K562 (cell line): Measurements from ENCODE around the gene RAB21. TPM values are rescaled to one million over a fixed set of nuclear protein-coding genes. Genes with fewer than 3 reads are reported as not detected.
A peak's percentile ranks its signal among the peaks of the same experiment; 100 is the strongest.

ENCODE experiments used
- ATAC-seq: fragments of 200-7000 bp; cut with Tn5 transposase; 3 replicates; pipeline ENCODE4 v1.9.1; 2020; ENCODE audit warnings: moderate library complexity
- BruUV-seq: library from RNA; stranded (reverse); fragments of 400-500 nt; replicated peaks from 2 replicates; lab custom pipeline; 2021; lab: Mats Ljungman, UMichigan
- CTCF ChIA-PET: fragments of 300-600 bp; formaldehyde crosslinking; extraction: SDS; loops from one replicate; lab custom pipeline; 2021; ENCODE audit warnings: low intra/inter-chr PET ratio; lab: Yijun Ruan, JAX
- POLR2A ChIA-PET: fragments of 300-600, 350-650 bp; sonication (Branson Sonifier 250); formaldehyde crosslinking; extraction: SDS; loops from one replicate; lab custom pipeline; 2021; ENCODE audit warnings: antibody characterized with exemption, inconsistent platforms; lab: Yijun Ruan, JAX
- DNase-seq, 4 experiments: peaks; one replicate each; pipeline versions ENCODE4 v3.0.0 to v3.0.0-alpha.2; 2011 to 2018; ENCODE audit warnings: low spot score in 3 of 4, mixed read lengths in 3 of 4; ENCODE audit errors: extremely low read depth in 1 of 4
- FAIRE-seq: peaks from 2 replicates; lab custom pipeline; 2011; peaks lifted over from hg19 to GRCh38; lab: Jason Lieb, UNC
- H2AFZ ChIP-seq: 2 replicates; pipeline ENCODE4 v1.6.0; 2011; ENCODE audit warnings: low read depth, low read length, control low read depth, inconsistent platforms
- H3K27ac ChIP-seq: fragments of 200-600 bp; 3 replicates; pipeline ENCODE4 v1.8.0; 2011; ENCODE audit warnings: low read depth, mild to moderate bottlenecking, control low read depth, inconsistent platforms, low read length, moderate library complexity, mixed read lengths; ENCODE audit errors: extremely low read depth
- H3K27me3 ChIP-seq, 2 experiments: fragments of 300-600 bp in 1 of 2; 2 replicates in 1 of 2; 3 replicates in 1 of 2; pipeline versions ENCODE4 v1.6.0 to v1.8.0; 2011; ENCODE audit warnings: inconsistent platforms in 2 of 2, low read length in 2 of 2, mild to moderate bottlenecking in 1 of 2, mixed read lengths in 1 of 2, moderate library complexity in 1 of 2; ENCODE audit not compliant: control insufficient read depth in 2 of 2, insufficient read depth in 2 of 2
- H3K36me3 ChIP-seq: fragments of 300-600 bp; 3 replicates; pipeline ENCODE4 v1.8.0; 2011; ENCODE audit warnings: mild to moderate bottlenecking, low read length, inconsistent platforms; ENCODE audit not compliant: control insufficient read depth, insufficient read depth
- H3K4me1 ChIP-seq, 2 experiments: fragments of 200-600 bp in 1 of 2; replicated peaks in 1 of 2; 2 replicates in 1 of 2; 3 replicates in 1 of 2; pipeline versions ENCODE4 v1.5.1 to v1.8.0; 2011; ENCODE audit warnings: inconsistent platforms in 2 of 2, low read length in 2 of 2, mild to moderate bottlenecking in 1 of 2, mixed read lengths in 1 of 2, moderate library complexity in 1 of 2; ENCODE audit not compliant: control insufficient read depth in 2 of 2, insufficient read depth in 2 of 2
- H3K4me2 ChIP-seq: 2 replicates; pipeline ENCODE4 v1.6.1; 2011; ENCODE audit warnings: low read length, control low read depth, inconsistent platforms, mixed read lengths; ENCODE audit not compliant: insufficient read depth
- H3K4me3 ChIP-seq: fragments of 200-600 bp; sonication (generic), shearing (Covaris generic); 2 replicates; pipeline ENCODE4 v1.5.1; 2016; ENCODE audit warnings: control low read depth, inconsistent platforms
- H3K79me2 ChIP-seq: fragments of 200-600 bp; 3 replicates; pipeline ENCODE4 v1.8.0; 2011; ENCODE audit warnings: low read length, inconsistent platforms; ENCODE audit not compliant: control insufficient read depth, insufficient read depth
- H3K9ac ChIP-seq, 2 experiments: 2 replicates each; pipeline versions ENCODE4 v1.6.0 to v1.6.1; 2011; ENCODE audit warnings: low read depth in 2 of 2, low read length in 2 of 2, control low read depth in 1 of 2, inconsistent platforms in 1 of 2, mild to moderate bottlenecking in 1 of 2, mixed read lengths in 1 of 2; ENCODE audit not compliant: insufficient read depth in 1 of 2
- H3K9me1 ChIP-seq: one replicate; pipeline ENCODE4 v1.6.0; 2011; ENCODE audit warnings: inconsistent platforms, mild to moderate bottlenecking, low read length, moderate library complexity; ENCODE audit not compliant: control insufficient read depth, insufficient read depth
- H3K9me3 ChIP-seq: replicated peaks from 2 replicates; pipeline ENCODE4 v1.5.1; 2011; ENCODE audit warnings: low read depth, low read length, inconsistent platforms; ENCODE audit not compliant: control insufficient read depth, insufficient read depth
- H4K20me1 ChIP-seq: replicated peaks from 2 replicates; pipeline ENCODE4 v1.6.1; 2011; ENCODE audit warnings: low read length, inconsistent platforms, mixed read lengths; ENCODE audit not compliant: control insufficient read depth, insufficient read depth
- CEBPG ChIP-seq, 3 experiments: fragments of 200-800 bp in 1 of 3; sonication (Bioruptor generic) in 1 of 3; sonication (generic) in 1 of 3; formaldehyde crosslinking in 1 of 3; IDR thresholded peaks in 2 of 3; conservative IDR thresholded peaks in 1 of 3; 2 replicates each; pipeline versions ENCODE4 v1.6.1 to v1.8.0; 2016 to 2022; ENCODE audit warnings: missing compliant biosample characterization in 2 of 3, missing genetic modification characterization in 2 of 3, mild to moderate bottlenecking in 1 of 3, missing genetic modification reagents in 1 of 3
- CHD7 ChIP-seq: fragments of 200-600 bp; sonication (generic); IDR thresholded peaks from one replicate; pipeline ENCODE4 v1.6.1; 2012; ENCODE audit warnings: mild to moderate bottlenecking, low read depth, low read length, inconsistent platforms
- EHMT2 ChIP-seq: fragments of 450-650 bp; IDR thresholded peaks from 2 replicates; pipeline ENCODE4 v1.6.1; 2018; ENCODE audit warnings: antibody characterized with exemption
- KLF10 ChIP-seq: fragments of 250-450 bp; sonication (Bioruptor Pico); IDR thresholded peaks from 2 replicates; pipeline ENCODE4 v1.6.1; 2021; ENCODE audit warnings: matching md5 sums
- MAFG ChIP-seq: fragments of 450-650 bp; conservative IDR thresholded peaks from 2 replicates; pipeline ENCODE4 v1.6.1; 2016; ENCODE audit warnings: missing genetic modification characterization, missing compliant biosample characterization
- ZEB2 ChIP-seq: fragments of 450-650 bp; IDR thresholded peaks from 2 replicates; pipeline ENCODE4 v1.6.1; 2016
- ZNF140 ChIP-seq: fragments of 250-450 bp; sonication (Bioruptor Pico); IDR thresholded peaks from 2 replicates; pipeline ENCODE4 v1.8.0; 2021; ENCODE audit warnings: moderate library complexity, mild to moderate bottlenecking, inconsistent platforms
- ZNF583 ChIP-seq: fragments of 250-450 bp; sonication (Bioruptor Pico); IDR thresholded peaks from 2 replicates; pipeline ENCODE4 v1.4.0; 2020
- WGBS: fragments of 100-300 bp; shearing (Covaris generic); methylation state at CpG from one replicate; pipeline ENCODE4 v1.1.6; 2016; ENCODE audit warnings: low coverage, mixed read lengths; ENCODE audit not compliant: insufficient coverage; ENCODE audit errors: missing lambda C conversion rate; 5-methylcytosine and 5-hydroxymethylcytosine counted together
- in situ Hi-C: fragments of 300-500 bp; cut with MboI; formaldehyde crosslinking; loops from 4 replicates; pipeline ENCODE4 v1.15.0; 2018; ENCODE audit warnings: inconsistent platforms, mixed read lengths
- intact Hi-C: fragments of 100-400 bp; cut with micrococcal nuclease; formaldehyde crosslinking; loops from 2 replicates; pipeline ENCODE4 v1.14.2; 2022
- polyA plus RNA-seq, 8 experiments: library from polyadenylated mRNA; depleted of rRNA in 4 of 8; stranded (reverse) in 5 of 8; unstranded in 3 of 8; fragments of >200 nt; fragmentation: Nextera tagmentation in 2 of 8; fragmentation: Illumina TruSeq in 1 of 8; extraction: Ambion mirVana in 2 of 8; extraction: Trizol in 1 of 8; gene quantifications; 2 replicates each; pipeline versions ENCODE4 v1.2.1 to v1.2.3, GENCODE V29; 2011 to 2014; ENCODE audit warnings: inconsistent platforms in 1 of 8, missing spikeins in 1 of 8
- total RNA-seq, 7 experiments: library from RNA; depleted of rRNA in 6 of 7; stranded (reverse); fragments of >200 nt in 6 of 7; fragmentation: Illumina TruSeq in 2 of 7; extraction: Trizol in 2 of 7; gene quantifications; 2 replicates each; pipeline versions ENCODE4 v1.2.1 to v1.2.3, GENCODE V29; 2011 to 2021; ENCODE audit warnings: low replicate concordance in 1 of 7
- TF ChIP-seq, protein P1 (sequence below): fragments of 450-650 bp; formaldehyde crosslinking; IDR thresholded peaks from 2 replicates; pipeline ENCODE4 v1.4.0; 2020; ENCODE audit warnings: mild to moderate bottlenecking, moderate library complexity

RAB21 gene
- total and polyA plus RNA-seq, 9 of the 15 experiments (the other 6 are each of a cell fraction or from before 2014, with no cell fraction given): 5.3 to 45.6 (median 19.6) TPM

DNA sequence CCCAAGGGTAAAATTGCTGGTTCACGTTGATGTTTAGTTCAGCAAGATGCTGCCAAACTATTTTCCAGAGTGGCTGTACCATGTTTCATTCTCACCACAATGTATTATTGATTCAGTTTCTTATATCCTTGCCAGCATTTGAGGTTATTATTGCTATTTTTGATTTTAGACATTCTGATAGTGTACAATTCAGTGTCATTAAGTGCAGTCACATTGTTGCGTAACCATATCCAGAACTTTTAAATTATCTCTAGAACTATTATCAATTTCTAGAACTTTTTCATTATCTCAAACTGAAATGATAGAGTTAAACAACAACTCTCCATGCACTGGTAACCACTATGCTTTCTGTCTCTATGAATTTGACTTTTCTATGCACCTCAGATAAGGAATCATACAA, 74.2 kb downstream of the RAB21 start:
- POLR2A ChIA-PET: no interaction called here
- CTCF ChIA-PET: no interaction called here
- intact Hi-C loops: no loop called here
- TF ChIP-seq, protein P1, sequence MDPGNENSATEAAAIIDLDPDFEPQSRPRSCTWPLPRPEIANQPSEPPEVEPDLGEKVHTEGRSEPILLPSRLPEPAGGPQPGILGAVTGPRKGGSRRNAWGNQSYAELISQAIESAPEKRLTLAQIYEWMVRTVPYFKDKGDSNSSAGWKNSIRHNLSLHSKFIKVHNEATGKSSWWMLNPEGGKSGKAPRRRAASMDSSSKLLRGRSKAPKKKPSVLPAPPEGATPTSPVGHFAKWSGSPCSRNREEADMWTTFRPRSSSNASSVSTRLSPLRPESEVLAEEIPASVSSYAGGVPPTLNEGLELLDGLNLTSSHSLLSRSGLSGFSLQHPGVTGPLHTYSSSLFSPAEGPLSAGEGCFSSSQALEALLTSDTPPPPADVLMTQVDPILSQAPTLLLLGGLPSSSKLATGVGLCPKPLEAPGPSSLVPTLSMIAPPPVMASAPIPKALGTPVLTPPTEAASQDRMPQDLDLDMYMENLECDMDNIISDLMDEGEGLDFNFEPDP (CRISPR knock-in tag): no peak
- TF ChIP-seq EHMT2 (no peak), KLF10 (CRISPR knock-in tag) (no peak), CHD7 (no peak), ZNF140 (CRISPR knock-in tag) (no peak), MAFG (tag) (no peak), ZNF583 (CRISPR knock-in tag) (no peak), CEBPG (CRISPR knock-in tag; IDR thresholded peaks at IDR 0.05) (no peak), CEBPG (tag; conservative IDR thresholded peaks at IDR 0.05 in 1 of 2, IDR thresholded peaks at IDR 0.05 in 1 of 2) (peak; percentile 63 to 89), ZEB2 (no peak)

More for the DNA sequence above, 74.2 kb downstream of the RAB21 start:
- Histone ChIP-seq H2AFZ (no peak overlapping the region), H3K36me3 (no peaks in the 10 kb centered on the region), H3K4me1 (no peaks in the 10 kb centered on the region), H3K79me2 (no peaks in the 10 kb centered on the region), H3K4me3 (no peak overlapping the region), H3K4me2 (no peak overlapping the region), H3K9ac (no peak overlapping the region), H4K20me1 (no peaks in the 10 kb centered on the region), H3K27me3 (peaks cover 6 to 16% of the 10 kb centered on the region in 2 experiments; a peak in 3 of 5 replicates), H3K9me1 (no peaks in the 10 kb centered on the region), H3K9me3 (no peaks in the 10 kb centered on the region), H3K27ac (no peak overlapping the region)
- in situ Hi-C loops: no loop called here
- ATAC-seq: no peak
- no peak for DNase-seq
- no TSS peak for BruUV-seq
- WGBS: 55% methylated on average over 2 of the region's 2 CpGs
- FAIRE-seq: no peak
